Gastrocnemius medialis (tissue), 4 donors: ENCODE results near the gene TYMP.

ENCODE experiments used
- CTCF ChIP-seq, 5 experiments: fragments of 450-650 bp in 3 of 5; fragments of 200-600 bp in 2 of 5; sonication (generic) in 2 of 5; IDR thresholded peaks in 4 of 5; conservative IDR thresholded peaks in 1 of 5; 1 replicate in 4 of 5; 2 replicates in 1 of 5; pipeline ENCODE4 v1.5.1; 2016 to 2019; ENCODE audit warnings: antibody characterized with exemption in 5 of 5, mild to moderate bottlenecking in 3 of 5, moderate library complexity in 3 of 5
- POLR2A ChIP-seq, 2 donors: fragments of 450-650 bp; IDR thresholded peaks; one replicate each; pipeline ENCODE4 v1.6.1; 2017; ENCODE audit warnings: antibody characterized with exemption in 2 of 2, mild to moderate bottlenecking in 2 of 2, moderate library complexity in 2 of 2

GRCh38 chr22:50524676-50525103, 5.1 kb downstream of the TYMP start:
- TF ChIP-seq CTCF (IDR thresholded peaks at IDR 0.05 in 4 of 5, conservative IDR thresholded peaks at IDR 0.05 in 1 of 5) = no peak
- TF ChIP-seq POLR2A (IDR thresholded peaks at IDR 0.05) = no peak
